ENCODE results near the gene LTK.
A peak's percentile ranks its signal among the peaks of the same experiment; 100 is the strongest.
"Not testable (repeated sequence)": the region's sequence is repeated elsewhere in the genome, so short reads cannot be mapped to it uniquely, and the experiment has no call there.

Gene LTK

DNA sequence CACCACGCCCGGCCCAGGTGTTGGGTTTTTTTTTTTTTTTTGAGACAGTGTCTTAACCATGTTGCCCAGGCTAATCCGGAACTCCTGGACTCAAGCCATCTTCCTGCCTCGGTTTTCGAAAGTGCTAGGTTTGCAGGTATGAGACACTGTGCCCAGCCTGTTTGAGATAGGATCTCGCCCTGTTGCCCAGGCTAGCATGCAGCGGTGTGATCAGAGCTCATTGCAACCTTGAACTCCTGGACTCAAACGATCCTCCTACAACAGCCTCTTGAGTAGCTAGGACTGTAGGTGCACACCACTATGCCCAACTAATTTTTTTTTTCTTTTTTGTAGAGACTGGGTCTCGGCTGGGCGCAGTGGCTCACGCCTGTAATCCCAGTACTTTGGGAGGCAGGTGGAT is 40.2 kb downstream of the LTK start:
- no peak for DNase-seq

DNA sequence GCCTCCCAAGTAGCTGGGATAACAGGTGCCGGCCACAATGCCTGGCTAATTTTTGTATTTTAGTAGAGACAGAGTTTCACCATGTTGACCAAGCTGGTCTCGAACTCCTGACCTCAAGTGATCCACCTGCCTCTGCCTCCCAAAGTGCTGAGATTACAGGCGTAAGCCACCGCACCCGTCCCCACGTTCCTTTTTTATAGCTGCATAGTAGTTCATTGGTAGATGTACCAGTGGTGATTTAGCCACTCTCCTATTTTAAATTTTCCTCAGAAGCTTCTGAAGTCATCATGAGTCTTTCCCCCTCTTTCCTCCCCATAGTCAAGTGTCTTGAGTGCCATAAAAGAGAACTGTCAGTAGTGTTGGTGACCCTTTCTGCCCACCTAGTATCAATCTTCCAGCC is 44.0 kb downstream of the LTK start:
- DNase-seq: not testable (repeated sequence)

DNA sequence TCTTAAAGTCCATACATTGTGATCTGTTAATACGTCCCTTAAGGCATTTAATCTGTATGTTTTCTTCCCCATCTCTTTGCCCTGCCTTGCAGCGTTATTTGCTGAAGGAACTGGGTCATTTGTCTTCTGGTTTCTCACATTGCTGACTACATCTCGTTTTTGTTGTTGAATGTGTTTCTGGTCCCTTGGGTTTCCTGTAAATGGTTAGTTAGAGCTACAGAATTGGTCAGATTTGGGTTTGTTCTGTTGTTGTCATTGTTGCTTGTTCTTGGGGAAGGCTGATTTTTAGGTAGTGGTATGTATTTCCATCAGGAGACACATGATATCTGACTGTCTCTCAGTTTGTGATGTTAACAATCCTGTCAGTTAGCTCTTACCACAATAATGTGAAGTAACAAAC is 46.9 kb downstream of the LTK start:
- DNase-seq: no peak

GRCh38 chr15:41465822-41466421 is 47.7 kb downstream of the LTK start:
- peak; percentile 18 to 22 for DNase-seq

DNA sequence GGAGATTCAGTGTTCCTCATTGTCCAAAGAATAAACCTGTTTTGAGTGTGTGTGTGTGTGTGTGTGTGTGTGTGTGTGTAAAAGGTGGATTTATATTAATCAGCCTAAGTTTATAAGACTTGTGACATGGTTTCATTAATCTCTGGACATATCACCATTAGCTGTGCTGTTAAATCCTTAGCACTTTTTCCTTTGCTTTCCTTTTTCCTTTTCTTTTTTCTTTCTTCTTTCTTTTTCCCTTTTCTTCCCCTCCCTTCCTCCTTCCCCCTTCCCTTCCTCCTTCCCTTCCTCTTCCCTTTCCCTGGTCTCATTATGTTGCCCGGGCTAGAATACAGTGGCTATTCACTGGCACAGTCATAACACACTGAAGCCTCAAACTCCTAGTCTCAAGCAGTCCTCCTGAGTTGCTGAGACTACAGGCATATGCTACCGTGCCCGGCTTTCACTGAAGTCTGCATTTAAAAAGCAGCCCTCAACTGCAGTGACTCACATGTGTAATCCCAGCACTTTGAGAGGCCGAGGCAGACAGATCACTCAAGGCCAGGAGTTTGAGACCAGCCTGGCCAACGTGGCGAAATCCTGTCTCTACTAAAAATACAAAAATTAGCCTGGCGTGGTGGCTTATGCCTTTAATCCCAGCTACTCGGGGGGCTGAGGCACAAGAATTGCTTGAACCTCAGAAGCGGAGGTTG is 48.6 kb downstream of the LTK start:
- DNase-seq: no peak

DNA sequence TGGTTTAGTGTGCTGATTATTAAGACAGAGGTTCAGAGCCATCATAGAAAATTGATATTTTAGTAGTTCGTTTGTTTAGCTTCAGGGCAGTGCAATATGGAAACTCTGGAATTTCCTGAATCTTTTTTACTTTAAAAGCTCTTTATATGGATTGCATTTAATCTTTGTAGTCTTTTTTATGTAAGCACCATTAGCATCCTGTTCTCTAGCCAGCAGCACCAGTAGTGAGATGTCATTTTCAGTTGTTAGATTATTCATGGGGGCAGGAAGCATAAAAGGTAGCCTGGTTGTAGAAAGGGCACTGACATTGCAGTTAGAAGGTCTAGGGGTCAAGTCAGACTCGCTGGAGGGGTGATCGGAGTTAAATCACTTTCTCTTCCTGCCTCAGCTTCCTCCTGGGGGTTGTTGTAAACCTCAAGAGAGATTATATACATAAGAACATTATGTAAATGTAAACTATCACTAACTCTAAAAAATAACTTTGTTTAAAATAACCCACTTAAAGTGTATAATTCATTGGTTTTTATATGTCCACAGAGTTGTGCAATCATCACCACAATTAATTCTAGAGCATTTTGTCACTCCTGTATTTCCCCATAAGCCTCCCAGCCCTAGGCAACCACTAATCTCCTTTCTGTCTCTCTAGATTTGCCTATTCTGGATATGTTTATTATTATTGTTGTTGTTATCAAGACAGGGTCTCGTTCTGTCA is 51.4 kb downstream of the LTK start:
- no peak for DNase-seq

All from SHP77 (cell line).